Dendritic cell treated with granulocyte-macrophage colony-stimulating factor and Interleukin-4, amounts not matched to agents 40 ng/mL and 50 ng/mL, for 4 days (primary cell): ENCODE data around the gene ZNF573.
"Not testable (repeated sequence)": the region's sequence is repeated elsewhere in the genome, so short reads cannot be mapped to it uniquely, and the experiment has no call there.

Source experiments
- H3K27ac Mint-ChIP-seq: one replicate; pipeline ENCODE4 v1.8.0; 2022; ENCODE audit warnings: mild to moderate bottlenecking, mixed read lengths
- H3K27me3 Mint-ChIP-seq: one replicate; pipeline ENCODE4 v1.8.0; 2022; ENCODE audit warnings: mild to moderate bottlenecking, mixed read lengths
- H3K36me3 Mint-ChIP-seq: one replicate; pipeline ENCODE4 v1.8.0; 2022; ENCODE audit warnings: low read depth, mixed read lengths
- H3K4me1 Mint-ChIP-seq: one replicate; pipeline ENCODE4 v1.8.0; 2022; ENCODE audit warnings: low read depth, mixed read lengths
- H3K4me3 Mint-ChIP-seq: one replicate; pipeline ENCODE4 v1.8.0; 2022; ENCODE audit warnings: mild to moderate bottlenecking, moderate library complexity, mixed read lengths
- H3K9me3 Mint-ChIP-seq: one replicate; pipeline ENCODE4 v1.8.0; 2022; ENCODE audit warnings: mixed read lengths
- intact Hi-C: fragments of 100-400 bp; cut with micrococcal nuclease; formaldehyde crosslinking; loops from one replicate; pipeline ENCODE4 v1.15.0; 2022

ZNF573 gene

DNA sequence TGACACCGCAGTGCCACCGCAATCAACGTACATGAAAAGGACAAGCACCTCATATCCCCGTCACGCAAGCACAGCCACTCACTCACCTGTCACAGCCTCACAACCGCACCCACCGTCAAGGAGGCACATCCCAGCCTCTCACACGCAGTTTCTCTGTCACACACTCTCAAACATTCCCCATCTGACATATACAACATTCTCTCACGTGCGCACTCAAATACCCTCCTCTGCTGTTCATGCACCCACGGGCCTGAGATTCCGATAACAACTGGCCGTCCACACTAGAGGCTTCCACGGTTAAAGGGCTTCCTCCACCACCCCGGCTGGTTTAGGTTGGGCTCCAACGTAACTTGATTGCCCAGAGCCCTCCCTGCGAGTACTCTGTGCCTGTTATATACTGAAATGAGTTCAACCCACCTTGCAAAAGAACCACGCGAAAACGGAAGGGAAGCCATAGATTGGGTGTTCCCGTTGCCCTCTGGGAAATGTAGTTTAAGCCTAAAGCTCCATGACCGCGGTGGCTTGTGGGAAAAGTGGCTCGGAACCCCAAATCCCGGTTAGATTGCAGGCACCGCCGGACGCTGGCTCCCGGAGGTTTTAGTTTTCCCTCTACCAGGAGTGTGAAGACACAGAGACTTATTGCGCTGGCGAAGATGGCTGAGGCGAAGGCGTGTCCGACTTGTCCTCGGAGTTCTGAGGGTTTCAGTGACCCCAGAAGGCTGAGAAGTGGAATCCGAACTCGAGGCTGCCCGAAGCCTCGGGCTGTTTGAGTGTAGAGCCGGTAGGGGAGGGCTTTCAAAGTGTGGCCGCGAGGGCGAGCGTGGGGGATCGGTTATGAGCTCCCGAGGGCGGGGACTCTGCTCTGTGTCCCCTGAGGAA is at the start of gene ZNF573:
TSS of gene ZNF573 (minus strand) at position 460 of the 879 bp plus-strand sequence. CDS start 5,857 bp downstream, outside the sequence.
- peaks cover 49% of the 10 kb centered on the region for H3K9me3 Mint-ChIP-seq
- H3K4me3 Mint-ChIP-seq = peak within 1 kb of the TSS; percentile 90
- H3K27ac Mint-ChIP-seq = peak within 1 kb of the TSS; percentile 93
- intact Hi-C loops = loop anchor here (10.0 kb wide), 2 partner anchors 125 to 1565 kb away; partner anchors contain the start of genes ZFP30, ZNF146 and ZNF565
- H3K36me3 Mint-ChIP-seq = peaks cover 31% of the 10 kb centered on the region
- no peaks in the 10 kb centered on the region for H3K27me3 Mint-ChIP-seq
- peaks cover 23% of the 10 kb centered on the region for H3K4me1 Mint-ChIP-seq

DNA sequence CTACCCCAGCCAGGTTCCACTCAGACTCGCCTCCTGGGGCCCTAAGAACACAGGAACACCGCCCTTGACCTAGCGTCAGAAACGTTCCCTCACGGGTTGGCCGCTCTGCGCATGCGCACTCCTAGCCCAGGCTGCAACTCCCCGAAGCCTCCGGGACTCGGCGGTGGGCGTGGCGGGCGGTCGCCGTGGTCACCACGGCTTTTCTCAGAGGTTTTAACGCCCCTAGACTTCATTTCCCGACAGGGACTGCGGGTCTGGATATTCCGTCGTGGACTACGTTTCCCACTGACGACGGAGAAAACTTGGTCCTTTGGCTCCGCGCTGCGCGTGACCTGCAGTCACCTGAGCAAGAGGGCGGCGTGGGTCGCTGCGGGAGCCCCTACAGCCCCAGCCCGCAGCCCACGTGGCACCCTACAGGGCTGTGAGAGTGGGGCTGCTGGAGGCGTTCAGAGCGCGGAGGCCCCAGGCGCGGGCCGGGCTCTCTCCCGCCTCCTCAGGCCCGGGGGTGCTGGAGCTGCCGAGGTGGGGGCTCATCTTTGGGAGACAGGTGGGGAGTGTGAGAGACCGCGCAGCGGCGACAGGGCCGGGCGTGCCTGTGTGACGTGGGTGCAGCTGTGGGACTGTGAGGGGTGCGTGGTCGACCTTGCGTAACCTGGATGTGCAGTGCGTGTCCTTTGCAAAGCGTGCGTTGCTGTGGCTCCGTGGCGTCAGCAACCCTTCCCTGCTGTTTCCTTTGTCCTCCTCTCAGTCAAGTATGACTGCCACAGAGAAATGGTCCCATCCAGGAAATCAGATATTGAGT is 38.0 kb upstream of the ZNF573 start:
- Mint-ChIP-seq H3K27ac (no peak overlapping the region), H3K27me3 (peaks cover 13% of the 10 kb centered on the region), H3K36me3 (no peaks in the 10 kb centered on the region), H3K9me3 (peaks cover 95% of the 10 kb centered on the region), H3K4me3 (peak overlapping the region; percentile 57), H3K4me1 (peaks cover 6% of the 10 kb centered on the region)
- intact Hi-C loops = no loop called here

DNA sequence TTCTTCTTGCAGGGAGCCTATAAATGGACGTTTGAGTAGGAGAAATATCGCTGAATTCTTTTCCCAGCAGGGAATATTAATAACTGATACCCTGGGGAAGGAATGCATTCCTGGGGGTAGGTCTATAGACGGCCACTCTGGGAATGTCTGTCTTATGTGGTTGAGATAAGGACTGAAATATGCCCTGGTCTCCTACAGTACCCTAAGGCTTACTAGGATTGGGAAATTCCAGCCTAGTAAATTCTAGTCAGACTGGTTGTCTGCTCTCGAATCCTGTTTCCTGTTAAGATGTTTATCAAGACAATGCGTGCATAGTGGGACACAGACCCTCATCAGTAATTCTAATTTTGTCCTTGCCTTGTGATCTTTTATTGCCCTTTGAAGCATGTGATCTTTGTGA is 36.2 kb upstream of the ZNF573 start:
- Mint-ChIP-seq H3K27me3 (peaks cover 13% of the 10 kb centered on the region), H3K9me3 (peaks cover 90% of the 10 kb centered on the region)
- intact Hi-C loops, H3K36me3 Mint-ChIP-seq, H3K4me3 Mint-ChIP-seq, H3K4me1 Mint-ChIP-seq, H3K27ac Mint-ChIP-seq: not testable (repeated sequence)

DNA sequence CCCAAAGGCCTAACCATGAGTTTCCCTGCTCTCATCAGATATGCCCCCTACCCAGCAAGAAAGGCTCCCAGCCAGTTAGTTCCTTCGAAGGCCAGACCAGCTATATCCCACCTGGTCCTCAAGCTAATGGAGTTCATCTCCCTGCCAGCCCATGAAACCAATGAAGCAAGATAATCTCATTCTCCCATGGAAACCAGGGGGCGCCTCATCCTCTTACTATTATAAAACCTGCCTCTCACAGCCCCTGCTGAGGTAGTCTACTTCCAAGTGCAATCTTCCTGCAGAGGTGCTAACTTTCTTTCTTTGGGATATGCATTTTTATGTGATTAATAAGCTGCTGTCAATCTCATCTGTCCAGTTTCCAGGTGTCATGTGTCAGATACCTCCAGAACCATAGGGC is 34.0 kb upstream of the ZNF573 start:
- Mint-ChIP-seq H3K27ac (no peak overlapping the region), H3K9me3 (peaks cover 72% of the 10 kb centered on the region), H3K4me1 (peaks cover 6% of the 10 kb centered on the region), H3K27me3 (peaks cover 13% of the 10 kb centered on the region), H3K36me3 (no peaks in the 10 kb centered on the region), H3K4me3 (no peak overlapping the region)
- intact Hi-C loops = no loop called here

DNA sequence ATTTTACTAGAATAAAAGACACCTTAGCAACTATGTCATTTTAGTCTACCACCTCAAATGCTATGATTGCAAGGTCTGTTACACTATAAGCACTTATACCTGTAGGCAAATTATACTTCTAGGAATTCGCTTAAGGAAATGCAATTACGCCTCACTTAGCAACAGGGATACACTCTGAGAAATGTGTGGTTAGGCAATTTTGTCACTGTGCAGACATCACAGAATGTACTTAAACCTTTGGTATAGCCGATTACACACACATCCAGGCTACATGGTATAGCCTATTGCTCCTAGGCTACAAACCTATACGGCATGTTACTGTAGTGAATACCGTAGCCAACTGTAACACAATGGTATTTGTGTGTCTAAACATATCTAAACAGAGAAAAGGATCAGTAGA is 30.0 kb upstream of the ZNF573 start:
- intact Hi-C loops = no loop called here
- no peak overlapping the region for H3K4me3 Mint-ChIP-seq
- no peaks in the 10 kb centered on the region for H3K36me3 Mint-ChIP-seq
- no peaks in the 10 kb centered on the region for H3K27me3 Mint-ChIP-seq
- no peak overlapping the region for H3K27ac Mint-ChIP-seq
- no peaks in the 10 kb centered on the region for H3K4me1 Mint-ChIP-seq
- H3K9me3 Mint-ChIP-seq = peaks cover 62% of the 10 kb centered on the region

DNA sequence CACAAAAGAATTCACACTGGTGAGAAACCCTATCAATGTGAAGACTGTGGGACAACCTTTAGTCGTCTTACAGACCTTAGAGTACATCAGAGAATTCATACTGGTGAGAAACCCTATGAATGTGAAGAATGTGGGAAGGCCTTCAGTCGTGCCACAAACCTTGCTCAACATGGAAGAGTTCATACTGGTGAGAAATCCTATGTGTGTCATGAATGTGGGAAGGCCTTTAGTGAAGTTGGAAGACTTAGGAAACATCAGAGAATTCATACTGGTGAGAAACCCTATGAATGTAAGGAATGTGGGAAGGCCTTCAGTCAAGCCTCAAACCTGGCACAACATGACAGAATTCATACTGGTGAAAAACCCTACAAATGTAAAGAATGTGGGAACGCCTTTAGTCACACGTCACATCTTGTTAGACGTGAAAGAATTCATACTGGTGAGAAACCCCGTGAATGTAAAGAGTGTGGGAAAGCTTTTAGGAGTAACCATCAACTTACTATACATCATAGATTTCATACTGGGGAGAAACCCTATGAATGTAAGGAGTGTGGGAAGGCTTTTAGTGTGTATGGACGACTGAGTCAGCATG is 24.0 kb upstream of the ZNF573 start:
- Mint-ChIP-seq H3K4me3 (no peak overlapping the region), H3K27me3 (no peaks in the 10 kb centered on the region), H3K27ac (no peak overlapping the region), H3K9me3 (peaks cover 86% of the 10 kb centered on the region), H3K36me3 (no peaks in the 10 kb centered on the region), H3K4me1 (no peaks in the 10 kb centered on the region)
- intact Hi-C loops = no loop called here

DNA sequence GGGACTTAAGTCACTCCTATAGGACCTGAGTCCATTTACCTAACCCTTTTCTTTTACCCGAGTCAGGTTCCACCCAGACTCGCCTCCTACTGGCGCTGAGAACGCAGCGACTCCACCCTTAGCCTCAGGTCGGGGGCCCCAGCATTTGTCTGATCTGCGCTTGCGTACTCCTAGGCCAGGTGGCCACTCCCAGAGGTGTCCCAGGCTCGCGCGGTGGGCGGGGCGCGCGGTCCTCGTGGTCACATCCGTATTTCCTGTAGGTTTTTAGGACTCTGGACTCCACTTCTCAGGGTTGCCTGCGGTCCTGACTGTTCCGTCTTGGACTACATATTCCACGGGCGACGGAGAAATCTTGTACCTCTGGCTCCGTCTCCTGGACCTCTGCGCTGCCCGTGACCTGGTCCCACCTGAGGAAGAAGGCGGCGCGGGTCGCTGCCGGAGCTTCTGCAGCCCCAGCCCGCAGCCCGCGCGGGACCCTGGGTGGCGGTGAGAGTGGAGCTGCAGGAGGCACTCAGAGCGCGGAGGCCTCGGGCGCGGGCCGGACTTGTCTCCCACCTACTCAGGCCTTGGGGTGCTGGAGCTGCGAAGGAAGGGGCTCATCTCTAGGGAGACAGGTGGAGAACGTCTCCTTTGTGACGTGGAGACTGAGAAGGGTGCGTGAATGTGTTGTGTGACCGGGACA is 11.0 kb upstream of the ZNF573 start:
- no peaks in the 10 kb centered on the region for H3K27me3 Mint-ChIP-seq
- peaks cover 79% of the 10 kb centered on the region for H3K9me3 Mint-ChIP-seq
- no peaks in the 10 kb centered on the region for H3K4me1 Mint-ChIP-seq
- intact Hi-C loops = no loop called here
- no peak overlapping the region for H3K4me3 Mint-ChIP-seq
- H3K36me3 Mint-ChIP-seq = no peaks in the 10 kb centered on the region
- no peak overlapping the region for H3K27ac Mint-ChIP-seq

DNA sequence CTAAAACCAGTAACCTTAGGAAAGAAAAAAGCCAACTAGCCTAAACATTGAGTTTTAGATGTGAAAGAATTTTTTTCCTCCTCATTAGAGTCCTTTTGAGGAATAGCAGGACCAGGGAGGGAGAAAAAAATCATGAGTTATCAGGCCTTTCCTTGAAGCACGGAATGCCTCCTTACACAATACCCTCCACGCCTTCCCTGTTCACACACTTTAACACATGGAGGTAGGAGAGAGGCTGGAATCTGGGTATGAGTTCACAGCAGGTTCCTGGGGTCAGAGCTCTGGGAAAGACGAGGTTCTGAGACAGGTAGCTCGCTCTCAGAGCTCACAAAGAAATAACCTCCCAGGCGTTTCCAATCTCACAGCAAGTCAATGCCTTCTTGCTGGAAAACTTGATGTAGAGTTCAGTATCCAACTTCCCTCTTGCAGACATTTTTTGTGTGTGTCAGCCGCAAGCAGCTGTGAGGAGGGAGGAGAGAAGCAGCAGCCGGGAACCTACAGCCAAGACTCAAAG is 716 bp downstream of the ZNF573 start:
- H3K36me3 Mint-ChIP-seq = peaks cover 38% of the 10 kb centered on the region
- H3K27me3 Mint-ChIP-seq = no peaks in the 10 kb centered on the region
- peaks cover 23% of the 10 kb centered on the region for H3K4me1 Mint-ChIP-seq
- H3K27ac Mint-ChIP-seq = peak overlapping the region; percentile 93
- intact Hi-C loops = loop anchor here (10.0 kb wide), 2 partner anchors 124 to 1564 kb away; partner anchors contain the start of genes ZFP30, ZNF146 and ZNF565
- peaks cover 54% of the 10 kb centered on the region for H3K9me3 Mint-ChIP-seq
- peak overlapping the region; percentile 90 for H3K4me3 Mint-ChIP-seq

DNA sequence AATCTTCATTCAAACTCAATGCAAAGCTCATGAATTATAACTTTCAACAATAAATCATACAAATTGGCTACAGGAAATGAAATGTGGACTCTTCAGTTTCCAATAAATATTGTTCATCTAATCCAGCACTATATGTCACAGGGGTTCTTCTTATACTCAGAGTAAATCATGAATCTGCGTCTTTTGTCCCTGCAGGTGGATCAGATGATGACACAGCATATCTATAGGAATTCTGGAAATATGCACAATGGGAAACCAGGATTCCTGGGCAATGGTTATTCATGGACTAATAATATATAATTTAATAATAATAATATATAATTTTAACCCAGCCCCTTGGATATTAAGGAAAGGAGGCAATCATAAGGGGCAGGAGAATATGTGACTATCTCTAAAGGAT is 8.4 kb downstream of the ZNF573 start:
- H3K4me3 Mint-ChIP-seq = no peak overlapping the region
- intact Hi-C loops = loop anchor here (10.0 kb wide), 2 partner anchors 116 to 1556 kb away; partner anchors contain the start of genes ZFP30, ZNF146 and ZNF565
- peaks cover 74% of the 10 kb centered on the region for H3K9me3 Mint-ChIP-seq
- peaks cover 92% of the 10 kb centered on the region for H3K36me3 Mint-ChIP-seq
- no peaks in the 10 kb centered on the region for H3K4me1 Mint-ChIP-seq
- no peaks in the 10 kb centered on the region for H3K27me3 Mint-ChIP-seq
- H3K27ac Mint-ChIP-seq = no peak overlapping the region

DNA sequence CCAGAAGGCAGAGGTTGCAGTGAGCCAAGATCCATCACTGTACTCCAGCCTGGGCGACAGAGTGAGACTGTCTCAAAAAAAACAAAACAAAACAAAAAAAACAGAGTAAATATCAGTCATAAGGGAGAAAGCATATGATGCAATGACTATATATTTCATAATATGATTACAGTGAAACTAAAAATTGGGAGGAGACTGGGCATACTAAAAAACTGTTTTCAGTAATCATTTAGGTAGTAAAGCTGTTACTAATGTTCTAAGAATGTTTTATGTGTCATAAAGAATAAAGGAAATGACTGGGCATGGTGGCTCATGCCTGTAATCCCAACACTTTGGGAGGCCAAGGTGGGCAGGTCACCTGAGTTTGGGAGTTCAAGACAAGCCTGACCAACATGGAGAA is 15.9 kb downstream of the ZNF573 start:
- Mint-ChIP-seq H3K36me3 (peaks cover 89% of the 10 kb centered on the region), H3K9me3 (peaks cover 58% of the 10 kb centered on the region), H3K4me1 (no peaks in the 10 kb centered on the region), H3K4me3 (no peak overlapping the region), H3K27me3 (no peaks in the 10 kb centered on the region), H3K27ac (no peak overlapping the region)
- intact Hi-C loops = no loop called here

DNA sequence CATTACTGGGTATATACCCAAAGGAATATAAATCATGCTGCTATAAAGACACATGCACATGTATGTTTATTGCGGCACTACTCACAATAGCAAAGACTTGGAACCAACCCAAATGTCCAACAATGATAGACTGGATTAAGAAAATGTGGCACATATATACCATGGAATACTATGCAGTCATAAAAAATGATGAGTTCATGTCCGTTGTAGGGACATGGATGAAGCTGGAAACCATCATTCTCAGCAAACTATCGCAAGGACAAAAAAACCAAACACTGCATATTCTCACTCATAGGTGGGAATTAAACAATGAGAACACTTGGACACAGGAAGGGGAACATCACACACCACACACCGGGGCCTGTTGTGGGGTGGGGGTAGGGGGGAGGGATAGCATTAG is 21.7 kb downstream of the ZNF573 start:
- peaks cover 32% of the 10 kb centered on the region for H3K9me3 Mint-ChIP-seq
- H3K4me1 Mint-ChIP-seq, intact Hi-C loops, H3K27ac Mint-ChIP-seq, H3K4me3 Mint-ChIP-seq, H3K27me3 Mint-ChIP-seq: not testable (repeated sequence)
- peaks cover 67% of the 10 kb centered on the region for H3K36me3 Mint-ChIP-seq

DNA sequence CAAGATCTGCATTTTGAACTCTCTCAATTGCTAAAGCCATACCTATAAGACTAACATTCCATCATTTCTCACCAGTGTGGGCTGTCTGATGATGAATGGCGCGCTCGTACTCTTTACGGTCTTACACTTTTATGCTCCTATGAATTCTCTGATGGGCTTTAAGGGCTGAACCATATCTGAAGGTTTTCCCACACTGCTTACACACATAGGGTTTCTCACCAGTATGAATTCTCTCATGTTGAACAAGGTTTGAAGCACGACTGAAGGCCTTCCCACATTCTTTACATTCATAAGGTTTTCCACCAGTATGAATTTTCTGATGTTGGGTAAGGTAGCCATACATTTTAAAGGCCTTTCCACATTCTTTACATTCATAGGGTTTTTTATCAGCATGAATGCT is 41.0 kb downstream of the ZNF573 start:
- Mint-ChIP-seq H3K36me3 (peaks cover 84% of the 10 kb centered on the region), H3K27ac (no peak overlapping the region)

DNA sequence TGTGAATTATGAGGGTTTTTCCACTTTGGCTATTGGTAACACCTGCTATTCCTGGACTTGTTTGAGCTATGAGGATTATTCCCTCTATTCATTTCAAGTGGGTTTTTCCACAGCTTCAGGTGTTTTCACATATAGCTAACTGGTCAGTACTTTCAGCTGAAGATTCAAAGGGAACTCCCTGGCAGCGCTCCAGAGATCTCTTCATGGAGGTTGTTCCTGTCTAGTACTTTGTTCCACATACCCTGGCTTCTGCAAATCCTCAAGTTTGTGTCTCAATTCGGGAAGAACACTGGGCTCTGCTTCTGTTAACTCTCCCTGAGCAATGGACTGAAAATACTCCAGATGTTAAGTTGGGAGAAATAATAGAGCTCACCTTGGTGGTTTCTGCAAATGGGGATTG is 54.2 kb downstream of the ZNF573 start:
- intact Hi-C loops = no loop called here
- H3K9me3 Mint-ChIP-seq = peaks cover 49% of the 10 kb centered on the region
- no peak overlapping the region for H3K4me3 Mint-ChIP-seq
- H3K4me1 Mint-ChIP-seq = no peaks in the 10 kb centered on the region
- no peak overlapping the region for H3K27ac Mint-ChIP-seq
- peaks cover 7% of the 10 kb centered on the region for H3K36me3 Mint-ChIP-seq
- H3K27me3 Mint-ChIP-seq = peaks cover 2% of the 10 kb centered on the region

More for the DNA sequence above, 41.0 kb downstream of the ZNF573 start:
- H3K4me3 Mint-ChIP-seq = no peak overlapping the region
- intact Hi-C loops = no loop called here
- no peaks in the 10 kb centered on the region for H3K27me3 Mint-ChIP-seq
- H3K4me1 Mint-ChIP-seq = no peaks in the 10 kb centered on the region
- H3K9me3 Mint-ChIP-seq = peaks cover 92% of the 10 kb centered on the region
